Adrenal gland (tissue), 12 donors: Measurements from ENCODE around the gene CDC20B. TPM values are rescaled to one million over a fixed set of nuclear protein-coding genes. Genes with fewer than 3 reads are reported as not detected.

Experiments
- DNase-seq, 7 donors: peaks; one replicate each; pipeline ENCODE4 v3.0.0-alpha.2; 2019 to 2020
- H3K27ac ChIP-seq, 5 donors: fragments of 200-600 bp; sonication (generic) in 4 of 5; 1 replicate in 3 of 5; 2 replicates in 2 of 5; pipeline versions ENCODE4 v1.5.1 to v1.8.0; 2016 to 2020; ENCODE audit warnings: mild to moderate bottlenecking in 1 of 5
- H3K27me3 ChIP-seq: fragments of 200-600 bp; 2 replicates; pipeline ENCODE4 v1.8.0; 2021
- H3K36me3 ChIP-seq, 2 donors: fragments of 200-600 bp; replicated peaks in 1 of 2; 1 replicate in 1 of 2; 2 replicates in 1 of 2; pipeline versions ENCODE4 v1.5.1 to v1.8.0; 2018 to 2022
- H3K4me1 ChIP-seq, 2 donors: fragments of 200-600 bp; replicated peaks in 1 of 2; 1 replicate in 1 of 2; 2 replicates in 1 of 2; pipeline versions ENCODE4 v1.5.1 to v1.8.0; 2018 to 2021
- H3K4me3 ChIP-seq, 4 donors: fragments of 200-600 bp; sonication (generic) in 3 of 4; one replicate each; pipeline ENCODE4 v1.5.1; 2016 to 2018
- H3K9me3 ChIP-seq, 3 donors: fragments of 200-600 bp; sonication (generic) in 1 of 3; replicated peaks in 1 of 3; 1 replicate in 2 of 3; 2 replicates in 1 of 3; pipeline versions ENCODE4 v1.5.1 to v1.8.0; 2016 to 2021
- CTCF ChIP-seq, 6 experiments: fragments of 450-650 bp in 4 of 6; fragments of 200-600 bp in 2 of 6; sonication (generic) in 1 of 6; IDR thresholded peaks; 1 replicate in 5 of 6; 2 replicates in 1 of 6; pipeline versions ENCODE4 v1.5.1 to v1.8.0; 2016 to 2021; ENCODE audit warnings: antibody characterized with exemption in 6 of 6, mild to moderate bottlenecking in 2 of 6, moderate library complexity in 1 of 6
- POLR2A ChIP-seq, 2 donors: fragments of 450-650 bp; IDR thresholded peaks; one replicate each; pipeline ENCODE4 v1.6.1; 2017; ENCODE audit warnings: antibody characterized with exemption in 2 of 2, mild to moderate bottlenecking in 2 of 2, moderate library complexity in 1 of 2
- WGBS, 4 donors: extraction: QIAGEN DNeasy Blood & Tissue Kit in 2 of 4; methylation state at CpG; one replicate each; pipeline versions ENCODE4 v1.1.5 to v1.1.7; 2013 to 2017; 5-methylcytosine and 5-hydroxymethylcytosine counted together
- intact Hi-C, 2 donors: fragments of 100-400 bp; cut with DNase I; formaldehyde crosslinking; loops; one replicate each; pipeline versions ENCODE4 v1.14.1 to v1.15.0; 2022 to 2023
- polyA plus RNA-seq, 3 donors: library from polyadenylated mRNA; stranded (reverse); fragments of 200-250 nt in 2 of 3; fragments of 350-450 nt in 1 of 3; fragmentation: Illumina TruSeq in 1 of 3; extraction: RNeasy Lipid Tissue Mini Kit (QIAGEN cat#74804) in 1 of 3; gene quantifications; one replicate each; pipeline ENCODE4 v1.2.3, GENCODE V29; 2013 to 2014
- total RNA-seq, 9 donors: library from RNA; depleted of rRNA in 4 of 9; stranded (reverse); fragments of >200 nt in 4 of 9; fragments of 120-200 nt in 1 of 9; fragmentation: NEBNext Ultra II Directional in 1 of 9; extraction: Animal tissue kit (Norgen Biotek cat#: 25700) in 1 of 9; gene quantifications; one replicate each; pipeline versions ENCODE4 v1.1.0 to v1.2.4, GENCODE V29; 2013 to 2023
- donor health status: healthy with polysubstance abuse.
- donor health status: Bipolar disorder and iron deficiency.
- donor health status: DM: yes; HTN: yes; CAD: no.
- donor health status: DM: no; HTN: no; CAD: no.
- donor health status: DM: no; HTN: no; CAD: no.
- donor health status: DM: yes; HTN: yes; CAD: no.

The CDC20B gene
- total and polyA plus RNA-seq, 12 donors: 0.11 TPM; not detected in 11

GRCh38 chr5:55123365-55123764 is 49.6 kb downstream of the CDC20B start:
- Histone ChIP-seq H3K36me3 (no peaks in the 10 kb centered on the region), H3K4me1 (no peaks in the 10 kb centered on the region), H3K27me3 (peaks cover 5% of the 10 kb centered on the region), H3K9me3 (no peaks in the 10 kb centered on the region), H3K27ac (no peak overlapping the region), H3K4me3 (no peak overlapping the region)
- WGBS, 4 donors: 72 to 79% (median 77%) methylated on average over 3 of the region's 3 CpGs
- no peak for DNase-seq
- no peak for TF ChIP-seq POLR2A (IDR thresholded peaks at IDR 0.05)
- TF ChIP-seq CTCF (IDR thresholded peaks at IDR 0.05): no peak
- intact Hi-C loops: no loop called here

GRCh38 chr5:55114061-55114460 is 58.9 kb downstream of the CDC20B start:
- Histone ChIP-seq H3K27me3 (no peaks in the 10 kb centered on the region), H3K4me3 (no peak overlapping the region), H3K27ac (no peak overlapping the region), H3K36me3 (no peaks in the 10 kb centered on the region), H3K9me3 (no peaks in the 10 kb centered on the region), H3K4me1 (no peaks in the 10 kb centered on the region)
- 73 to 84% (median 82%) methylated on average over 3 of the region's 3 CpGs for WGBS, 4 donors
- DNase-seq: no peak
- no peak for TF ChIP-seq POLR2A (IDR thresholded peaks at IDR 0.05)
- no peak for TF ChIP-seq CTCF (IDR thresholded peaks at IDR 0.05)
- intact Hi-C loops: no loop called here

- TF ChIP-seq CTCF (IDR thresholded peaks at IDR 0.05) (no peak), POLR2A (IDR thresholded peaks at IDR 0.05) (no peak)
- H3K9me3 ChIP-seq: no peaks in the 10 kb centered on the region
- no peaks in the 10 kb centered on the region for H3K36me3 ChIP-seq
- DNase-seq: no peak
- no peak overlapping the region for H3K27ac ChIP-seq
- intact Hi-C loops: no loop called here
- no peak overlapping the region for H3K4me3 ChIP-seq
- H3K27me3 ChIP-seq: no peaks in the 10 kb centered on the region
- no peaks in the 10 kb centered on the region for H3K4me1 ChIP-seq
These were observed 59.6 kb downstream of the CDC20B start for GRCh38 chr5:55113327-55113726.

GRCh38 chr5:55110217-55110616 is 62.8 kb downstream of the CDC20B start:
- Histone ChIP-seq H3K27ac (no peak overlapping the region), H3K9me3 (no peaks in the 10 kb centered on the region), H3K27me3 (peaks cover 3% of the 10 kb centered on the region), H3K36me3 (no peaks in the 10 kb centered on the region), H3K4me3 (no peak overlapping the region), H3K4me1 (no peaks in the 10 kb centered on the region)
- TF ChIP-seq POLR2A (IDR thresholded peaks at IDR 0.05): no peak
- TF ChIP-seq CTCF (IDR thresholded peaks at IDR 0.05): no peak
- intact Hi-C loops: no loop called here
- DNase-seq: no peak
- 76 to 88% (median 81%) methylated on average over 2 of the region's 2 CpGs for WGBS, 4 donors
